HS-27A (cell line): ENCODE data around the gene MIB2.
"Not testable (repeated sequence)": the region's sequence is repeated elsewhere in the genome, so short reads cannot be mapped to it uniquely, and the experiment has no call there.

Experiments
- DNase-seq: peaks from one replicate; pipeline ENCODE4 v3.0.0-alpha.2; 2012; ENCODE audit warnings: low read depth, missing footprints

The MIB2 gene

DNA sequence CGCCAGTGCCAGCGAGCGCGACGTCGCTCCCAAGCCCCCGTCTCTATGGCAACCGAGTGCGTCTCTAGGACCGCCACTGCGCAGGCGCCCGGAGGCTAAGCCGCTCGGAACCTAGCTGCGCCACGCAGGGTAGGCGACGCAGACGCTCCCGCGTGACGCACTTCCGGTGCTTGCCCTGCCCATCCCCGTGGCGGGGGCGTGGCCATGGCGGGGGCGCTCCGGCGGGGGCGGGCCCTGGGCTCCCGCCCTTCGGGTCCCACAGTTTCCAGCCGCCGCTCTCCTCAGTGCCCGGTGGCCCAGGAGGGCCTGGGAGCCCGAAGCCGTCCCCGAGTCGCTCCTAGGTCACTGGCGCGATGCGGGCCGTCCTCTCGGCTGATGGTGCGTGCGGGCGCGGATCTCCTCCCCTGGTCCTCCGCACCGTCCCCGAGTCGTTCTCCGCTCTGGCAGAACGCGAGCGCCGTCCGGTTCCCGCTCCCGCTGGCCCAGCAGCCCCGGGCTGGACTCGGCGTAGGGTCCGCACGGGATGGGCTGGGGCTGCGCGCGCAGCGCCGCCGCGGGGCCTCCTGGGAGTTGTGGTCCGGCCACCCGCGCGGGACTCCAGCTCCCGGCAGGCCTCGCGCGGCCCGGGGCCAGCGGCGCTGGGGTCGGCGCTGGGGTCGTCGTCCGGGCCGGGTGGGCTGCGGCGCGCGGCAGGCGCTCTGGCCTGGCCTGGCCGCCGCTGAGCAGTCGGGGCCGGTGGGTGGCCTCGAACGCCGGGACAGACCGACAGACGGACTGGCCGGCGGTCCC, at the start of gene MIB2:
Gene MIB2 (plus strand): TSS at position 245 of the 789 bp plus-strand sequence. CDS start 7,953 bp downstream, outside the sequence.
- DNase-seq, result peak; percentile 80

- no peak for DNase-seq
These were observed 48.0 kb upstream of the MIB2 start for GRCh38 chr1:1567152-1567875.

DNA sequence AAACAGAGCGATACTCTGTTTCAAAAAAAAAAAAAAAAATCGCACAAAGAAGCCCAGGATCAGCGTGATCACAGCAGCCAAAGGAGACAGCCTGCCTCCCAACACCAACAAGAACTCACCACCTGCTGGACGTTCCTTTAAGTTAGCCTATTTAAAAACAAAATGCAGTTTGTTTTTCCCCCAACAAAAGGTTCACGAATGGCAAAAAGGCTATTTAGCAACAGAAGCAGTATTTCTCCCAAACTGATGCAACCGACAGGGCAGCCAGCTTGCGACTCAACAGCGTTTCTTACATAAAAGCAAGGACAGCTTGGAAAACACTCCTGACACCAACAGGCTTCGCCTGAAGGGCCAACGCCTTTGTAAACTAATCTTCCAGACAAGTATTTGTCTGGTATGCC, 47.4 kb upstream of the MIB2 start:
- DNase-seq, result no peak

DNA sequence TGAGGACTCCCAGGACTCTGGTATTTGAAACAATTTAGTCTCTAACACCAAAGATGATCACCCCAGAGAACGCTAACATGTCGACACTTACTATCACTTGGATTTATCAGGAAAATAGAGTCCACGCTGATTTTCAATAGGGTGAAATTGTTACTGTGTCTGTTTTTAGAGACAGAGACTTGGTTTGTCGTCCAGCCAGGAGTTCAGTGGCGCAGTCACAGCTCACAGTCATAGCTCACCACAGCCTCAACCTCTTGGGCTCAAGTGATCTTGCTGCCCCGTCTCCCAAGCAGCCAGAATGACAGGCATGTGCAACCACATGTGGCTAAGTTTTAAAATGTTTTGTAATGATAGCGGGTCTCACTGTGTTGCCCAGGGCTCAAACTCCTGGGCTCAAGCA, 46.0 kb upstream of the MIB2 start:
- DNase-seq, result no peak

GRCh38 chr1:1573843-1574720, 41.2 kb upstream of the MIB2 start:
- DNase-seq, result peak; percentile 27

DNA sequence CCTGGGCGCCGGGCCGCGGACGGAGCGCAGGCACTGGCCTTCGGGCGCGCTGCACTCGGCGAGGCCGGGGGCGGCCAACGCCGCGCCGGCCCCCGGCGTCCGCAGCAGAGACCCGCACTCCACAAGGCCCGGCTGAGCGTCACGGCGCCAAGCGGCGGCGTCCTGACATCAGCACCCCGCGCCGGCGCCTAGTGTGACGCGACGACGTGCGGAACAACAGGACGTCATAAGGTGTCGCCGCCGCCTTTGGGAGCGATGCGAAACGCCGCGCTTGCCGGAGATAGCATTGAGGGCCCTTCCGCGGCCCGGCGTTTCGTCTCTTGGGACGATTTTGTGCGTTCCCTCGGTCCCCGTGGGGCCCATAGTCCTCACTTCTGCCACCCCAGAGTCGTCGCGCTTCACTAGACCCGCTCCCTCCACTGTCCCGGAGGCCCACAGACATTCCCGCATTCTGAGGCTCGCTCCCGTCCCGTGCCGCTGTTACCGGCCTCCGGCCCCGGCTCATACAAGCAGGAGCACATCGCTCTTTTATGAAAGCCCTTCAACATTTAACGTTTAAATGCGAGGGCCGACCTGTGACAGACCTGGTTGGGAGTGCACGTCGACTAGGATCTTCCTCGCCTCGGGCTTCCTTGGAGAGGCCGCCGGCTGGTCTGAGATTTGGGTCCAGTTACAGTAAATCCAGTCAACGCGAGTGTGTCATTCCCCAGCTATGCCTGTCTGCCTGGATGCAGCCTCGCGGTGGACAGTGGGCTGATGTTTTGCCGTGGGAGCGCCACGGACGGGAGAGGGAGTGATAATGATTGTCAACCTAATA, 40.4 kb upstream of the MIB2 start, which contains the start of gene SSU72:
Gene SSU72 (minus strand): TSS at position 143 of the 817 bp plus-strand sequence. CDS start 306 bp downstream, outside the sequence.
- peak; percentile 66 for DNase-seq

- DNase-seq, result no peak
These were observed 37.8 kb upstream of the MIB2 start for GRCh38 chr1:1577367-1578011.

DNA sequence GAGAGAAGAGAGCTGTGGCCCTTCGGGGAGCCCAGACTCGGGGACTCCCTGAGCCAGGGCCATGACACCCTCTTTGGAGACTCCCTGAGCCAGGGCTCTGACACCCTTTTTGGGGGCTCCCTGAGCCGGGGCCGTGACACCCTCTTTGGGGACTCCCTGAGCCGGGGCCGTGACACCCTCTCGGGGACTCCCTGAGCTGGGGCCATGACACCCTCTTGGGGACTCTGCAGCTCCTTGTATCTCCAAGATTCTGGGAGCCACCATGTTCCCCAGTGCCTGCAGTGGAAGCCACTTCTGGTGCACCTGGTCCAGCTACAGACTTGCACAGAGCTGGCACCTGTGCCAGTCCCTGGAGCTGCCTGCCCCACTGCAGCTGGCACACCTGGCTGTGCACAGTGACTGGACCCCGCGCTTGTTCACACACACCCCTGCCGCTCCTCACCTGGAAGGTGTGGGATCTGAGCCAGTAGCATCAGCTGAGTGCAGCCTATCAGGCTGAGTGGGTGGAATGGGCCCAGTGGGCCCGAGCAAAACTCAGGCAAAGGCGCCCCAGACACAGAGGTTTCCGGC, 36.8 kb upstream of the MIB2 start:
- no peak for DNase-seq

DNA sequence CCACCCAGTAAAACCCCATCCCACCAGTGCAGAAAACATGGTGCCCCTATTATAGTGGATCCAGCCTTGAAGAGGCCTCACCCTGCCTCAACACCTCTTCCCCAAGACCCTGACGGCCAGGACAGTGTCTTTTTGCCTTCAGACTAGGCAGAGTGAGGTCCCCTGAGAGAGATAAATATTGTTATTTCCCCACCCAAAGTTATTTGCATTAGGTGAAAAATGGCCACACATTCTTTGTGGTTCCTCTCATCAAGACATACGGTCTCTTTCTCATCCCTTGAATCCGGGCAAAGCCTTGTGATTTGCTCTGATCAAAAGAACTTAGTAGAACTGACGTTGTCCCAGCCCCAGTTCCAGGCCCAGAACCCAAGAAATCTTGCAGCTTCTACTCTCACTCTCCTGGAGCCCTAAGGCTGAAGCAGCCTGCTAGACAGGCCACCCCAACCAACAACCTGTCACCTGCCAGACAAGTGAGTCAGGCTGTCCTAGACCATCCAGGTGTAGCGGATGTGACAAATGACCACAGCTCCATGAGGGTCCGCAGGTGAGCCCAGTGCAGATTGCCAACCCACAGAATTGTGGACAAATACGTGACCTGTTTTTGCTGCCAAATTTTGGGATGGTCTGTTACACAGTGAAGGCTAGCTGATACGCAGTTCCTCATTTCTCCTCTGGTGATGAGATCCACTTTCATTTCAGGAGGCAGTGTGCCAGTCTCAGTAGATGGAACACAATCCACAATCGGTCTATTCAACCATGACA, 32.5 kb upstream of the MIB2 start:
- DNase-seq, result no peak

DNA sequence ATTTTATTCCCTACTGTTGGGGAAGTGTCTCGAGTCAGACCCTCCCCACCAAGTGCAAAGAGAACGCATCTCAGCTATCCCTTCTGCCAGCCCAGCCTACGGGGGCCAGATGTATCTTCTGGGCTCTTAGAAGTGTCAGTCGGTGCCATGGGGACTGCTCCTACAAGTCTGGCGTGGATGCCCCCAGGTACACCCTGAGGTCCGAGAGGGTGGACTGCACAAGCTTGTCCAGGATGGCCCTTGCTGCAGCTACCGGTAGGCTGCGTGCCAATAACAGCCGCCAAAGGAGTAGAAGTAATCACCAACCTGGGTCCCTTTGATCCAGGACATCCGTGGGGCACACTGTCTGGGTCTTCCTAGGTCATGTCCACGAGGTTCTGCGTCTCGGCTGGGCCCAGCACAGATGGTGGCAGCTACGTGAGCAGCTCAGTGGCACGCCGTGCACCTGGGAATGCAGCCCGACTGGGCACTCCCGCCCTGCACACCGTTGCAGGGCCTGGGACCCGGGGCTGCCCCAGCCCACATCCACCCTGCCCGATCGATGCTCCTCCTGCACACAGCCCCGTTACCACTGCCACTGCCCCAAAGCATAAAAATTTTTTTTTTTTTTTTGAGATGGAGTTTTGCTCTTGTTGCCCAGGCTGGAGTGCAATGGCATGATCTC, 31.8 kb upstream of the MIB2 start:
- no peak for DNase-seq

DNA sequence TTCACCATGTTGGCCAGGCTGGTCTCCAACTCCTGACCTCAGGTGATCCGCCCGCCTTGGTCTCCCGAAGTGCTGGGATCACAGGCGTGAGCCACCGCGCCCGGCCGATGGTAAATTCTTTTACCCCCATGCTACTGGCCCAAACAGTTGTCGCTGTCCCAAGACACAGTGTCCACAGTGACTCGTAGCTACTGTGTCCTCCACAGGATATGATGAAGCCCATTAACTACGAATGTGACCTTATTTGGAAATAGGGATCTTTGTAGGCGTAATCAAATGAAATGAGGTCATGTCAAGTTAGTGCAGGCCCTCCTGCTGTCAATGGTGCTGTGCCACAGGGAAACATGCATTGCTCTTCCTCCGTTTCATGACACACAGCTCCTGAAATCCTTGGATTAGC, 23.8 kb upstream of the MIB2 start:
- DNase-seq, result no peak

DNA sequence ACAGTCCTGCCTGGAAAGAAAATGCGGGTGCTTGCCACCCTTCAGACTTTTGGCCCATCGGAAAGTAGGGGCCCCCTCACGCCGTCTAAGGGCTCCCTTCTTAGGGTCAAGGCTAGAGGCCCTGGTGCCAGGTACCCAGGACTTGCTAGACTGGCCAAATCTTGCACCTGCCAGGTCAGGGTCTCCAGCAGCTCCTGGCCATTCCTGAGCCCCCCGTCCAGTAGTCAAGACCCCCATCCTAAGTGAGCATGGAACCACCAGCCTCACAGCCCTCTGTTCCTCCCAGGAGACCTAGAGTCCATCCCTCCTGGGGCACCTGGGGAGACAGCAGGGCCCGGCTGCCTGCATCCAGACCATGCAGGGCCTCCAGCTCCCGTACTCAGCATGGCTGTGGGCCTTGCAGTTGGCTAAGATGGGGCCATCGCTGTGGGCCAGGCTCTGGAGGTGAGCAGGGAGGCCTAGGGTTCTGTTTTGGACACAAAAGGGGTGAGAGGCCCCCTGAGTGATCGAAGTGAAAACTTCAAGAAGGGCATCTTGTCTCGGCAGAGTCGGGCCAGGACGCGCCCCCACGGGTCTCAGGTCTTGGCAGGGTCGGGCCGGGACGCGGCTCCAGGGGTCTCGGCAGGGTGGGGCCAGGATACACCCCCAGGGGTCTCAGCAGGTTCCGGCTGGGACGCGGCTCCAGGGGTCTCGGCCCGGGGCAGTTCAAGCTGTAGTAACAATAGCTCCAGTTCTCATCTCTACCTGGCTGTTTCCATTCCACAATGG, 21.3 kb upstream of the MIB2 start:
- DNase-seq, result no peak

- no peak for DNase-seq
These were observed 20.6 kb upstream of the MIB2 start for GRCh38 chr1:1594602-1595260.

GRCh38 chr1:1595341-1595740, 20.0 kb upstream of the MIB2 start:
- not testable (repeated sequence) for DNase-seq

- no peak for DNase-seq
These were observed 18.6 kb upstream of the MIB2 start for GRCh38 chr1:1596493-1597274.

DNA sequence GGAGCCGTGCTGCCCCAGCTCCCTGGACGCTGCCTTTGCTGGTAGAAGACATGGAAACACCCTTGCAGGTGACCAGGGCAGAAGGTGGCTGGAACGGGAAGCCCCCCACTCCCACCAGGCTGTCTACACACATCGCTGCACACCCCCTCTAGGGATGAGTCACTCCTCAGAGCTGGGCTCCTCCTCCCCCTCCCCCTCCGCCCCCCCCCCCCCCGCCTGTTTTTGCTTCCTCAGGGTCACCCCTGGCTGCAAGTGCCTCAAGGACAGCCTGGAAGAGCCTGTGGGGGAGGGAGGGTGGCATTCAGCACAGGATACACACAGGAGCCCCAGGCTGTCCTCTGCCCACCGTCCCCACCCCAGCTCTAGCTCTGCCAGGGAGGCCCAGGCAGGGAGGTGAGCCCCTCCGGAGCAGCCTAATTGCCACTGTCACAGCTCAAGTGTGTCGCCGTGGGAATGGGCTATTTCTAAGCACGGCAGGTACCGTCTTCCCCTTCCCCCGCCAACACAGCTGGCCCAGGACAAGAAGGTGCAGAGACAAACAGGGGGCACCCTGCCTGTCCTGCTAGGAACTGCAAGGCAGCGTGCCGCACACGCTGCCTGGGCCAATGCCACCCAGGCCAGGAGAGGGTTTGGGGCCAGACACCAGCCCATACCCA, 17.9 kb upstream of the MIB2 start:
- no peak for DNase-seq
